Ishikawa (cell line): ENCODE data around the gene CPN2.

ENCODE experiments used
- CEBPB ChIP-seq: IDR thresholded peaks from 2 replicates; pipeline ENCODE4 v1.6.1; 2012
- CREB1 ChIP-seq: IDR thresholded peaks from 2 replicates; pipeline ENCODE4 v1.6.1; 2012; ENCODE audit warnings: low read depth
- EGR1 ChIP-seq: IDR thresholded peaks from 2 replicates; pipeline ENCODE4 v1.6.1; 2012
- EP300 ChIP-seq: IDR thresholded peaks from 2 replicates; pipeline ENCODE4 v1.6.1; 2012; ENCODE audit warnings: borderline replicate concordance
- FOXM1 ChIP-seq: IDR thresholded peaks from 2 replicates; pipeline ENCODE4 v1.6.1; 2012; ENCODE audit warnings: low read depth, borderline replicate concordance
- NFIC ChIP-seq: IDR thresholded peaks from 2 replicates; pipeline ENCODE4 v1.6.1; 2012
- RAD21 ChIP-seq: IDR thresholded peaks from 2 replicates; pipeline ENCODE4 v1.6.1; 2012; ENCODE audit warnings: low read depth
- TAF1 ChIP-seq: IDR thresholded peaks from 2 replicates; pipeline ENCODE4 v1.6.1; 2012; ENCODE audit warnings: low read depth, mild to moderate bottlenecking
- TCF12 ChIP-seq: IDR thresholded peaks from 2 replicates; pipeline ENCODE4 v1.6.1; 2012; ENCODE audit warnings: low read depth
- TEAD4 ChIP-seq: IDR thresholded peaks from 2 replicates; pipeline ENCODE4 v1.6.1; 2012
- YY1 ChIP-seq: IDR thresholded peaks from 2 replicates; pipeline ENCODE4 v1.6.1; 2012; ENCODE audit warnings: low read depth
- ZBTB7A ChIP-seq: IDR thresholded peaks from 2 replicates; pipeline ENCODE4 v1.6.1; 2012; ENCODE audit warnings: low read depth
- TF ChIP-seq, protein P1 (sequence below): IDR thresholded peaks from 2 replicates; pipeline ENCODE4 v1.6.1; 2012
- TF ChIP-seq, protein P2 (sequence below): IDR thresholded peaks from 2 replicates; pipeline ENCODE4 v1.6.1; 2012; ENCODE audit warnings: low read depth, mild to moderate bottlenecking
- TF ChIP-seq, protein P3 (sequence below): IDR thresholded peaks from 2 replicates; pipeline ENCODE4 v1.6.1; 2012

Gene CPN2

DNA sequence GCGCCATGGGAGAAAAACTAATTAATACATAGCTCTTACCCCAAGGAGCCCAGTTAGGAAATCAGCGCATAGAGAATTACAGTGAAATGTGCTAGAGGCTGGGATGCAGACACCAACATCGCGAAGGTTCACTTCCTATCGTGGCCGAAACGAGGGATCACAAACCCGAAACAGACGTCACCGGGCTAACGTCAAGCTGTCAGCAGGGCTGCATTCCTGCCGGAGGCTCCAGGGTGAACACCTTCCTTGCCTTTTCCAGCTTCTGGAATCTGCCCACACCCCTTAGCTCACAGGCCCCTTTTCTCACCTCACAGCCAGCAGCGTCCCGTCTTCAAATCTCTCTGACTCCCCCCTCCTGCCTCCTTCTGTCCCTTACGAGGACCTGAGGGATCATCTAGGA is 34.9 kb upstream of the CPN2 start:
- no peak for TF ChIP-seq RAD21
- no peak for TF ChIP-seq NFIC
- TF ChIP-seq CEBPB = no peak
- no peak for TF ChIP-seq CREB1
- no peak for TF ChIP-seq TCF12
- TF ChIP-seq, protein P1, sequence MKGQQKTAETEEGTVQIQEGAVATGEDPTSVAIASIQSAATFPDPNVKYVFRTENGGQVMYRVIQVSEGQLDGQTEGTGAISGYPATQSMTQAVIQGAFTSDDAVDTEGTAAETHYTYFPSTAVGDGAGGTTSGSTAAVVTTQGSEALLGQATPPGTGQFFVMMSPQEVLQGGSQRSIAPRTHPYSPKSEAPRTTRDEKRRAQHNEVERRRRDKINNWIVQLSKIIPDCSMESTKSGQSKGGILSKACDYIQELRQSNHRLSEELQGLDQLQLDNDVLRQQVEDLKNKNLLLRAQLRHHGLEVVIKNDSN = no peak
- TF ChIP-seq TAF1 = no peak
- no peak for TF ChIP-seq ZBTB7A
- TF ChIP-seq, protein P2, sequence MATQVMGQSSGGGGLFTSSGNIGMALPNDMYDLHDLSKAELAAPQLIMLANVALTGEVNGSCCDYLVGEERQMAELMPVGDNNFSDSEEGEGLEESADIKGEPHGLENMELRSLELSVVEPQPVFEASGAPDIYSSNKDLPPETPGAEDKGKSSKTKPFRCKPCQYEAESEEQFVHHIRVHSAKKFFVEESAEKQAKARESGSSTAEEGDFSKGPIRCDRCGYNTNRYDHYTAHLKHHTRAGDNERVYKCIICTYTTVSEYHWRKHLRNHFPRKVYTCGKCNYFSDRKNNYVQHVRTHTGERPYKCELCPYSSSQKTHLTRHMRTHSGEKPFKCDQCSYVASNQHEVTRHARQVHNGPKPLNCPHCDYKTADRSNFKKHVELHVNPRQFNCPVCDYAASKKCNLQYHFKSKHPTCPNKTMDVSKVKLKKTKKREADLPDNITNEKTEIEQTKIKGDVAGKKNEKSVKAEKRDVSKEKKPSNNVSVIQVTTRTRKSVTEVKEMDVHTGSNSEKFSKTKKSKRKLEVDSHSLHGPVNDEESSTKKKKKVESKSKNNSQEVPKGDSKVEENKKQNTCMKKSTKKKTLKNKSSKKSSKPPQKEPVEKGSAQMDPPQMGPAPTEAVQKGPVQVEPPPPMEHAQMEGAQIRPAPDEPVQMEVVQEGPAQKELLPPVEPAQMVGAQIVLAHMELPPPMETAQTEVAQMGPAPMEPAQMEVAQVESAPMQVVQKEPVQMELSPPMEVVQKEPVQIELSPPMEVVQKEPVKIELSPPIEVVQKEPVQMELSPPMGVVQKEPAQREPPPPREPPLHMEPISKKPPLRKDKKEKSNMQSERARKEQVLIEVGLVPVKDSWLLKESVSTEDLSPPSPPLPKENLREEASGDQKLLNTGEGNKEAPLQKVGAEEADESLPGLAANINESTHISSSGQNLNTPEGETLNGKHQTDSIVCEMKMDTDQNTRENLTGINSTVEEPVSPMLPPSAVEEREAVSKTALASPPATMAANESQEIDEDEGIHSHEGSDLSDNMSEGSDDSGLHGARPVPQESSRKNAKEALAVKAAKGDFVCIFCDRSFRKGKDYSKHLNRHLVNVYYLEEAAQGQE = no peak
- no peak for TF ChIP-seq TEAD4
- no peak for TF ChIP-seq EGR1
- no peak for TF ChIP-seq EP300
- TF ChIP-seq YY1 = no peak
- no peak for TF ChIP-seq FOXM1
- TF ChIP-seq, protein P3, sequence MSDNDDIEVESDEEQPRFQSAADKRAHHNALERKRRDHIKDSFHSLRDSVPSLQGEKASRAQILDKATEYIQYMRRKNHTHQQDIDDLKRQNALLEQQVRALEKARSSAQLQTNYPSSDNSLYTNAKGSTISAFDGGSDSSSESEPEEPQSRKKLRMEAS = no peak

DNA sequence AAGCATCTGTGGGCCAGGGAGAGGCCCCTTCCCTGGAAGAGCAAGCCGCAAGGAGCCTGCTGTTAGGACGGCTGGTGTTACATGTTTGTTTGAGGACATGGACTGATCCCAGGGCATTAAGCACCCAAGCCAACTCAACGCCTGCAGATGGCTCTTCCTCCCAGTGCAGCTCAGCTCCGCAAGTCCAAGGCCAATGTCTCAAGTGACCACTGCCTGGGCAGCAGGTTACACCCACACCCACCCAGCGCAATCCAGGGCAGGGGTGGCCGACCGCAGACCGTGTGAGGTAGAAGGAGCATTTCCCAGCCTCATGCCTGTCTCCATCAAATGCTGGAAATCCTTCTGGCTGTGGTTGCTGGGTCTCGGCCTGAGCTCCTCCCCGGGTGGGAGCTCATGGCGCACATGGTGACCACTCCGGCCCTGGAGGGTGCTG is 33.5 kb upstream of the CPN2 start:
- TF ChIP-seq EGR1 (no peak), TAF1 (no peak), NFIC (no peak), CEBPB (no peak), EP300 (no peak), ZBTB7A (no peak), YY1 (no peak), CREB1 (no peak), FOXM1 (no peak), TEAD4 (no peak), RAD21 (no peak), TCF12 (no peak)
- TF ChIP-seq, protein P1 = no peak
- TF ChIP-seq, protein P2 = no peak
- TF ChIP-seq, protein P3 = no peak

DNA sequence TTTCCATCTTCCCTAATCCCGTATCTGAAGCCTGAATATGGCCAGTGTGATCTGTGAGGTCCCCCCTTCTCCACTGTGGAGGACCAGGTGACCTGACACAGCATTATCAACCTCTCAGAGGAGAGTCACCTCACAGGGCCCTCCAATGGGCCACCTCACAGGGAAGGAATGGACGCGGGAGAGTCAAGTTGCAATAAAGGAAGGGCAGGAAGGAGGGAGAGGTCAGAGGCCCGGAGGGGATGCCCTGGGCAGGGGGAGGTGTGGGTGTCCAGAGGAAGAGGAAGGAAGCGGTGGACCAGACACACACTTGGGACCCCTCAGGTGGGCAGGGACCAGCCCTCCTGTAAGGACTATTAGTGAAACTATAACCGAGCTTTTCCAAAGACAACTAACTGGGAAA is 33.0 kb upstream of the CPN2 start:
- TF ChIP-seq TAF1 = no peak
- no peak for TF ChIP-seq YY1
- TF ChIP-seq EGR1 = no peak
- TF ChIP-seq ZBTB7A = no peak
- no peak for TF ChIP-seq FOXM1
- TF ChIP-seq EP300 = no peak
- no peak for TF ChIP-seq RAD21
- TF ChIP-seq TEAD4 = no peak
- no peak for TF ChIP-seq TCF12
- no peak for TF ChIP-seq NFIC
- TF ChIP-seq, protein P3 = no peak
- TF ChIP-seq, protein P2 = no peak
- TF ChIP-seq, protein P1 = no peak
- TF ChIP-seq CEBPB = no peak
- no peak for TF ChIP-seq CREB1

DNA sequence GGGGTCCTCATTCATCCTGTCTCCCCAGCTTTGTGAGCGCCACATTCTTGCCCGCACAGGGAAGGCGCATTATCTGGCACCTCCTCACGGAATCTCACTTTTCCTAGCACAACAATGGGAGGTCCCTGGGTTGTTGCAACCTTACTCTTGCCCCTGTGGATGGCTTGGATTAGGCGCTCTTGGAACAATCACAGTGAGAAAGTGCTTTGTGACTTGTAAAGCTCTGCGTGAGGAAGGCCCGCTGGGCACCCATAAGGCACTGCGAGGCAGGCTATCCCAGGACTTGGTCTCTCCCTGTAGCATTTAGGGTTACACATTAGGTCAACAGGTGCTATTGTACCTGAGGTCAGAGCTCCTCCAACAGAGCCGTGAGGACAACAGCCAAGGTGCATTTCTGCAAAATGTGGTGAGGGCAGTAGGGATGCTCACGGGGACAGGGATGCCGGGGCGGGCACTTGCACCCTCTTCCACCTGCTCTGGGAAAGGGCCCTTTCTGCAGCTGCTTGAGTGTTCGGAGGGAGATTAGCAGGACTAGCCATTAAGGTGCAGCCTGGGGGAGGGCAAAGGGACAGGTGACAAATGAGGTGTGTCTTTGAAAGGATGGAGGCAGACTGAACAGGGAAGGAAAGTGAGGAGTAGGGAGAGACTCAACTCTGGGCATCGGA is 32.3 kb upstream of the CPN2 start:
- TF ChIP-seq CEBPB = no peak
- TF ChIP-seq, protein P3 = no peak
- TF ChIP-seq EGR1 = no peak
- TF ChIP-seq NFIC = no peak
- no peak for TF ChIP-seq TCF12
- TF ChIP-seq, protein P2 = no peak
- no peak for TF ChIP-seq ZBTB7A
- TF ChIP-seq TAF1 = no peak
- no peak for TF ChIP-seq RAD21
- TF ChIP-seq CREB1 = no peak
- TF ChIP-seq EP300 = no peak
- no peak for TF ChIP-seq FOXM1
- no peak for TF ChIP-seq YY1
- TF ChIP-seq, protein P1 = no peak
